Measurements from ENCODE around the gene KLLN.
"Not testable (repeated sequence)": the region's sequence is repeated elsewhere in the genome, so short reads cannot be mapped to it uniquely, and the experiment has no call there.

KLLN gene

DNA sequence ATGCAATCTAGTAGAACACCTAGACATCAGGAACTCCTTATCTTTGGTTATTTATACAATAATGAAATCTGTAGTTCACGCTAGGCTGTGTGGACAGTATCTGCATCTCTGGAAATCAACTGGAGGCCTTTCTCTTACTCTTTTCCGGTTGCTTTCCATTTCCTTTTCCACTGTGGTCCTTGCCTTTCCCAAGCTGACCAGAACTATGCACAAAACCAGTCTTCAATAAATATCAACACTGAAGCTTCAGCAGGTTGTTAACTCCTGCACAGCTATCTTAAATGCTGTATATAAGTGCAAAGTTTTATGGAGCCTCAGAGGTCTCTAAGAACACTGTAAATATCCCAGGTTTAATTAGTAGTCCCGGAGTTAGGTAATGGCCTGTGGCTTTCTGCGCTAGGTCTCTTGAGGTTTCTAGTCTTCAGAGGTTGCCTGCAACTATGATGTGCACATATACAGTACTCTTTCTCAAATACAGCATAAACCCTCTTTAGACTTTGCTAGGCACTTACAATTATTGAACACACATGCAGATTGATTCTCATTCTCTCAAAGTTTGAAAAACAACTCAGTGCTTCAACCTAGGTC, 2.4 kb downstream of the KLLN start:
- ChIA-PET POLR2A (ENCODE audit: low non-redundant PET) (interaction anchor here (0.8 to 1.7 kb wide), 2 partner anchors 42 to 281 kb away, joined by 3 to 6 read pairs; no protein-coding TSS in a partner anchor), CTCF (interaction anchor here (0.5 to 4.2 kb wide), 13 partner anchors 8 to 1281 kb away, joined by 3 to 37 read pairs (median 4); no protein-coding TSS in a partner anchor)
- no peak for DNase-seq (ENCODE audit: low spot score)
- peak overlapping the region; percentile 98 for H3K27ac ChIP-seq
- TF ChIP-seq, protein P1, sequence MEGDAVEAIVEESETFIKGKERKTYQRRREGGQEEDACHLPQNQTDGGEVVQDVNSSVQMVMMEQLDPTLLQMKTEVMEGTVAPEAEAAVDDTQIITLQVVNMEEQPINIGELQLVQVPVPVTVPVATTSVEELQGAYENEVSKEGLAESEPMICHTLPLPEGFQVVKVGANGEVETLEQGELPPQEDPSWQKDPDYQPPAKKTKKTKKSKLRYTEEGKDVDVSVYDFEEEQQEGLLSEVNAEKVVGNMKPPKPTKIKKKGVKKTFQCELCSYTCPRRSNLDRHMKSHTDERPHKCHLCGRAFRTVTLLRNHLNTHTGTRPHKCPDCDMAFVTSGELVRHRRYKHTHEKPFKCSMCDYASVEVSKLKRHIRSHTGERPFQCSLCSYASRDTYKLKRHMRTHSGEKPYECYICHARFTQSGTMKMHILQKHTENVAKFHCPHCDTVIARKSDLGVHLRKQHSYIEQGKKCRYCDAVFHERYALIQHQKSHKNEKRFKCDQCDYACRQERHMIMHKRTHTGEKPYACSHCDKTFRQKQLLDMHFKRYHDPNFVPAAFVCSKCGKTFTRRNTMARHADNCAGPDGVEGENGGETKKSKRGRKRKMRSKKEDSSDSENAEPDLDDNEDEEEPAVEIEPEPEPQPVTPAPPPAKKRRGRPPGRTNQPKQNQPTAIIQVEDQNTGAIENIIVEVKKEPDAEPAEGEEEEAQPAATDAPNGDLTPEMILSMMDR (conservative IDR thresholded peaks at IDR 0.05; ENCODE audit: low read depth): no peak

GRCh38 chr10:87860156-87860795, 3.1 kb downstream of the KLLN start:
- TF ChIP-seq, protein P1 (conservative IDR thresholded peaks at IDR 0.05; ENCODE audit: low read depth): peak; percentile 47
- no peak overlapping the region for H3K27ac ChIP-seq
- peak; percentile 65 for DNase-seq (ENCODE audit: low spot score)
- ChIA-PET POLR2A (ENCODE audit: low non-redundant PET) (no interaction called here), CTCF (interaction anchor here (0.6 to 4.2 kb wide), 5 partner anchors 10 to 843 kb away, joined by 3 to 37 read pairs (median 3); no protein-coding TSS in a partner anchor)

DNA sequence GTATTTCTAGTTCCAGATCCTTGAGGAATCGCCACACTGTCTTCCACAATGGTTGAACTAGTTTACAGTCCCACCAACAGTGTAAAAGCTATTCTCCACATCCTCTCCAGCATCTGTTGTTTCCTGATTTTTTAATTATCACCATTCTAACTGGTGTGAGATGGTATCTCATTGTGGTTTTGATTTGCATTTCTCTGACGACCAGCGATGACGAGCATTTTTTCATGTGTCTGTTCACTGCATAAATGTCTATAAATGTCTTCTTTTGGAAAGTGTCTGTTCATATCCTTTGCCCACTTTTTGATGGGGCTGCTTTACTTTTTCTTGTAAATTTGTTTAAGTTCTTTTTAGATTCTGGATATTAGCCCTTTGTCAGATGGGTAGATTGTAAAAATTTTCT, 7.7 kb downstream of the KLLN start:
- CTCF ChIA-PET; DNase-seq (ENCODE audit: low spot score); POLR2A ChIA-PET (ENCODE audit: low non-redundant PET); H3K27ac ChIP-seq: not testable (repeated sequence)

DNA sequence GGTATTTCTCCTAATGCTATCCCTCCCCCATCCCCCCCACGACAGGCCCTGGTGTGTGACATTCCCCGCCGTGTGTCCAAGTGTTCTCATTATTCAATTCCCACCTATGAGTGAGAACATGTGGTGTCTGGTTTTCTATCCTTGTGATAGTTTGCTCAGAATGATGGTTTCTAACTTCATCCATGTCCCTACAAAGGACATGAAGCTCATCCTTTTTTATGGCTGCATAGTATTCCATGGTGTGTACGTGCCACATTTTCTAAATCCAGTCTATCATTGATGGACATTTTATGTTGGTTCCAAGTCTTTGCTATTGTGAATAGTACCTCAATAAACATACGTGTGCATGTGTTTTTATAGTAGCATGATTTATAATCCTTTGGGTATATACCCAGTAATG, 8.1 kb downstream of the KLLN start:
- CTCF ChIA-PET; H3K27ac ChIP-seq; DNase-seq (ENCODE audit: low spot score); POLR2A ChIA-PET (ENCODE audit: low non-redundant PET): not testable (repeated sequence)

GRCh38 chr10:87852089-87852488, 11.2 kb downstream of the KLLN start:
- no peak for DNase-seq (ENCODE audit: low spot score)
- POLR2A ChIA-PET (ENCODE audit: low non-redundant PET): no interaction called here
- no peak overlapping the region for H3K27ac ChIP-seq
- CTCF ChIA-PET: interaction anchor here (1.1 to 1.6 kb wide), 4 partner anchors 10 to 538 kb away, joined by 3 to 5 read pairs (median 4); no protein-coding TSS in a partner anchor
- TF ChIP-seq, protein P1 (conservative IDR thresholded peaks at IDR 0.05; ENCODE audit: low read depth): no peak

DNA sequence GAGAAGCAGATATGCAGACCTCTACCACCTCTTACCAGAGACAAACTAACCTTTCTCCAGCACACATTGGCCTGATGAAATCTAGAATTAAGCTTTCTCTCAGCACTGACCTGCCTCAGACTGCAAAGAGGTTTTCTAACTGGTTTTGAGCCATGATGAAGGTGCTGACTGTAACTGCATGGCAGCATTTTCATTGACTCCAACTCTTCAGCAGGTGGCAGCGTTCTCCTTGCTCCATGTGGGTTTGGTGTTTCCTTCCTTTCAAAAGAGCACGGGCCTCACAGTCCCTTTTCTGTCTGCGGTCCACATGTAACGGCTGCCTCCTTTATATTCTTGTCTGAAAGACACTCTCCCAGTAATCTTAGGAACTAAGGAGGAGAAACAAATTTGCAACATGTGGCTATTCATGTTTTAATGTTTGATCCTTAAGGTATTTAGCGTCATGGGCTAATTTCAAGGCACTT, 12.6 kb downstream of the KLLN start:
- CTCF ChIA-PET: interaction anchor here (0.5 to 1.6 kb wide), 9 partner anchors 8 to 1030 kb away, joined by 3 to 8 read pairs (median 3); no protein-coding TSS in a partner anchor
- DNase-seq (ENCODE audit: low spot score): peak; percentile 46

DNA sequence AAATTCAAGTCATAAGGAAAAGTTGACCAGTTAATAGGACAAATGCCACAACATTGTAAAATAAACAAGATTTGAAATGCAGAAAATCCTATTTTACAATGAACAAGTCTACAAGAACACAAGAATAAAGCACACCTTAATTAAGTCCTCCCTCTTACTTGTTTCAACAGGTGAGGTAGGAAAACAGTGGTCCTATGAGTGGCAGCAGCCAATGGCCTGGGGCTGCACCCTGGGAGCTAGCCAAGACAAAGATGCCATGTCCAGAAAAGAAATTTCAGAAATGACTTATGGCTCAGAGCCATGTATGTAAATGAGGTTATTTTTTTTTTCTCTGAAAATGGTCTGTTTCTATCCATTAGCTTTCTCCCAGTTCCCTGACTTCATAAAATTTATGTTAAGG, 14.3 kb downstream of the KLLN start:
- no peak overlapping the region for H3K27ac ChIP-seq
- ChIA-PET POLR2A (ENCODE audit: low non-redundant PET) (no interaction called here), CTCF (no interaction called here)
- no peak for DNase-seq (ENCODE audit: low spot score)
- TF ChIP-seq, protein P1 (conservative IDR thresholded peaks at IDR 0.05; ENCODE audit: low read depth): no peak

More for the DNA sequence above, 12.6 kb downstream of the KLLN start:
- POLR2A ChIA-PET (ENCODE audit: low non-redundant PET): no interaction called here
- H3K27ac ChIP-seq: no peak overlapping the region
- TF ChIP-seq, protein P1 (conservative IDR thresholded peaks at IDR 0.05; ENCODE audit: low read depth): peak; percentile 54
